GM23338 (cell line): ENCODE measurements around the gene WASF2. TPM values are rescaled to one million over a fixed set of nuclear protein-coding genes. Genes with fewer than 3 reads are reported as not detected.
A peak's percentile ranks its signal among the peaks of the same experiment; 100 is the strongest.
"Not testable (repeated sequence)": the region's sequence is repeated elsewhere in the genome, so short reads cannot be mapped to it uniquely, and the experiment has no call there.

Experiments
- ATAC-seq: fragments of 200-7000 bp; cut with Tn5 transposase; 3 replicates; pipeline ENCODE4 v1.9.1; 2020
- DNase-seq: peaks from one replicate; pipeline ENCODE4 v3.0.0-alpha.2; 2015; ENCODE audit warnings: low spot score
- H2AFZ ChIP-seq: fragments of 200-600 bp; sonication (generic); 2 replicates; pipeline ENCODE4 v1.8.0; 2016; ENCODE audit warnings: antibody characterized with exemption, mild to moderate bottlenecking, moderate library complexity
- H3F3A ChIP-seq: fragments of 200-600 bp; sonication (generic); replicated peaks from 2 replicates; pipeline ENCODE4 v1.8.0; 2017; ENCODE audit warnings: antibody characterized with exemption, mixed run types, low read depth
- H3K27ac ChIP-seq: fragments of 200-600 bp; sonication (generic); 2 replicates; pipeline ENCODE4 v1.6.1; 2016; ENCODE audit warnings: low read depth
- H3K27me3 ChIP-seq: fragments of 200-600 bp; sonication (generic); 2 replicates; pipeline ENCODE4 v1.8.0; 2016; ENCODE audit warnings: mild to moderate bottlenecking, mixed run types, moderate library complexity; ENCODE audit not compliant: insufficient read depth
- H3K36me3 ChIP-seq: fragments of 200-600 bp; sonication (generic); 2 replicates; pipeline ENCODE4 v1.8.0; 2016; ENCODE audit warnings: mild to moderate bottlenecking; ENCODE audit not compliant: insufficient read depth
- H3K4me1 ChIP-seq: fragments of 200-600 bp; sonication (generic); 2 replicates; pipeline ENCODE4 v1.8.0; 2016; ENCODE audit warnings: mild to moderate bottlenecking, moderate library complexity; ENCODE audit not compliant: insufficient read depth
- H3K4me2 ChIP-seq: fragments of 200-600 bp; sonication (generic); 2 replicates; pipeline ENCODE4 v1.7.1; 2017; ENCODE audit warnings: mixed run types
- H3K4me3 ChIP-seq: fragments of 200-600 bp; sonication (generic); 2 replicates; pipeline ENCODE4 v1.6.1; 2016; ENCODE audit warnings: mixed run types
- H3K79me2 ChIP-seq: fragments of 200-600 bp; sonication (generic); replicated peaks from 2 replicates; pipeline ENCODE4 v1.8.0; 2017; ENCODE audit warnings: mild to moderate bottlenecking; ENCODE audit not compliant: insufficient read depth
- H3K9me2 ChIP-seq: fragments of 200-600 bp; sonication (generic); 2 replicates; pipeline ENCODE4 v1.8.0; 2017; ENCODE audit not compliant: insufficient read depth
- H4K20me1 ChIP-seq: fragments of 200-600 bp; sonication (generic); replicated peaks from 2 replicates; pipeline ENCODE4 v1.8.0; 2017; ENCODE audit warnings: mild to moderate bottlenecking; ENCODE audit not compliant: insufficient read depth
- H3K27ac Mint-ChIP-seq: 2 replicates; pipeline ENCODE4 v1.8.0; 2020; ENCODE audit warnings: inconsistent platforms, mild to moderate bottlenecking, moderate library complexity, mixed read lengths
- H3K27me3 Mint-ChIP-seq: 3 replicates; pipeline ENCODE4 v1.8.0; 2022; ENCODE audit warnings: low read depth, mild to moderate bottlenecking, moderate library complexity, mixed read lengths, inconsistent platforms; ENCODE audit not compliant: insufficient read depth, poor library complexity
- H3K36me3 Mint-ChIP-seq: 3 replicates; pipeline ENCODE4 v1.8.0; 2021; ENCODE audit warnings: low read depth, mild to moderate bottlenecking, inconsistent platforms, moderate library complexity, mixed read lengths
- H3K4me1 Mint-ChIP-seq: 3 replicates; pipeline ENCODE4 v1.8.0; 2020; ENCODE audit warnings: mild to moderate bottlenecking, inconsistent platforms, mixed read lengths
- H3K4me3 Mint-ChIP-seq: 3 replicates; pipeline ENCODE4 v1.8.0; 2021; ENCODE audit warnings: moderate library complexity, mild to moderate bottlenecking, inconsistent platforms, mixed read lengths
- H3K9me3 Mint-ChIP-seq: 3 replicates; pipeline ENCODE4 v1.8.0; 2020; ENCODE audit warnings: moderate library complexity, mild to moderate bottlenecking, inconsistent platforms, mixed read lengths
- POLR2AphosphoS5 ChIP-seq: IDR thresholded peaks from 2 replicates; pipeline ENCODE4 v1.6.1; 2016; ENCODE audit warnings: antibody characterized with exemption, low read depth
- REST ChIP-seq: IDR thresholded peaks from one replicate; pipeline ENCODE4 v1.6.1; 2018; ENCODE audit warnings: antibody characterized with exemption; ENCODE audit not compliant: unreplicated experiment
- STAT1 ChIP-seq: IDR thresholded peaks from one replicate; pipeline ENCODE4 v1.6.1; 2016; ENCODE audit warnings: antibody characterized with exemption; ENCODE audit not compliant: unreplicated experiment
- ZNF114 ChIP-seq: fragments of 250-450 bp; sonication (Bioruptor Pico); IDR thresholded peaks from 2 replicates; pipeline ENCODE4 v1.5.0; 2020; ENCODE audit warnings: mild to moderate bottlenecking, moderate library complexity
- ZNF462 ChIP-seq: fragments of 250-450 bp; sonication (Bioruptor Pico); IDR thresholded peaks from 2 replicates; pipeline ENCODE4 v1.5.0; 2020; ENCODE audit warnings: mild to moderate bottlenecking, moderate library complexity
- polyA plus RNA-seq: library from polyadenylated mRNA; unstranded; fragments of >200 nt; fragmentation: Nextera tagmentation; extraction: Ambion mirVana; gene quantifications from 2 replicates; pipeline ENCODE4 v1.2.1, GENCODE V29; 2016
- total RNA-seq: library from RNA; depleted of rRNA; stranded (reverse); fragments of >200 nt; shearing (Covaris generic); gene quantifications from 2 replicates; pipeline ENCODE4 v1.2.3, GENCODE V29; 2014

WASF2 gene
- total and polyA plus RNA-seq, 2 experiments from 2014 or later = 40.9 to 95.6 TPM

- TF ChIP-seq REST = no peak
- no peak for TF ChIP-seq ZNF462 (CRISPR knock-in tag)
- no peak for TF ChIP-seq ZNF114 (CRISPR knock-in tag)
- no peak for TF ChIP-seq STAT1
- no peak for TF ChIP-seq POLR2AphosphoS5
These were observed 24.9 kb downstream of the WASF2 start (continued) for GRCh38 chr1:27464926-27465647.

- not testable (repeated sequence) for H3K9me3 Mint-ChIP-seq, DNase-seq, H3K27me3 Mint-ChIP-seq, H3K4me2 ChIP-seq, H3K4me3 Mint-ChIP-seq, H3K4me3 ChIP-seq, H2AFZ ChIP-seq, H3K27me3 ChIP-seq, ATAC-seq, H3K36me3 ChIP-seq, H3K9me2 ChIP-seq, H3K27ac ChIP-seq, H3K27ac Mint-ChIP-seq, H3K4me1 Mint-ChIP-seq, H3F3A ChIP-seq, H3K36me3 Mint-ChIP-seq
- Histone ChIP-seq H3K79me2 (peaks cover 97% of the 10 kb centered on the region), H4K20me1 (peaks cover 30% of the 10 kb centered on the region), H3K4me1 (peaks cover 12% of the 10 kb centered on the region; the same call in 1 of the 2 replicates)
These were observed 26.1 kb downstream of the WASF2 start for GRCh38 chr1:27463916-27464315.

- not testable (repeated sequence) for H3F3A ChIP-seq, H3K9me2 ChIP-seq, H3K36me3 ChIP-seq, H3K4me3 Mint-ChIP-seq, H3K27me3 Mint-ChIP-seq, H3K4me1 Mint-ChIP-seq, DNase-seq, ATAC-seq, H3K27ac Mint-ChIP-seq, H3K4me1 ChIP-seq, H3K27me3 ChIP-seq, H3K9me3 Mint-ChIP-seq, H3K4me2 ChIP-seq, H3K4me3 ChIP-seq, H2AFZ ChIP-seq
- Histone ChIP-seq H3K27ac (peak overlapping the region; percentile 45; the same call in 1 of the 2 replicates), H3K79me2 (peaks cover 85% of the 10 kb centered on the region), H4K20me1 (peaks cover 14% of the 10 kb centered on the region)
- H3K36me3 Mint-ChIP-seq = peaks cover 14% of the 10 kb centered on the region
These were observed 31.4 kb downstream of the WASF2 start for GRCh38 chr1:27458521-27458920.
